Neural crest cell (in vitro differentiated cells): ENCODE results near the gene TMEM38A. TPM values are rescaled to one million over a fixed set of nuclear protein-coding genes. Genes with fewer than 3 reads are reported as not detected.

Experiments used
- DNase-seq: peaks from one replicate; pipeline ENCODE4 v3.0.0; 2021; ENCODE audit warnings: low read depth, mixed read lengths, low spot score
- H3K27ac Mint-ChIP-seq: one replicate; pipeline ENCODE4 v1.8.0; 2021; ENCODE audit warnings: mild to moderate bottlenecking, mixed read lengths; ENCODE audit not compliant: unreplicated experiment
- H3K27me3 Mint-ChIP-seq: 2 replicates; pipeline ENCODE4 v1.8.0; 2021; ENCODE audit warnings: low read depth, mild to moderate bottlenecking, mixed read lengths
- H3K36me3 Mint-ChIP-seq: 2 replicates; pipeline ENCODE4 v1.8.0; 2021; ENCODE audit warnings: low read depth, mild to moderate bottlenecking, mixed read lengths
- H3K4me1 Mint-ChIP-seq: 2 replicates; pipeline ENCODE4 v1.8.0; 2021; ENCODE audit warnings: mixed read lengths
- H3K4me3 Mint-ChIP-seq: one replicate; pipeline ENCODE4 v1.8.0; 2021; ENCODE audit warnings: mild to moderate bottlenecking, mixed read lengths
- H3K9me3 Mint-ChIP-seq: 2 replicates; pipeline ENCODE4 v1.8.0; 2021; ENCODE audit warnings: mixed read lengths
- CTCF ChIP-seq: fragments of 200-600 bp; sonication (generic); conservative IDR thresholded peaks from 2 replicates; pipeline ENCODE4 v1.5.0; 2021; ENCODE audit warnings: antibody characterized with exemption, mild to moderate bottlenecking
- total RNA-seq: library from RNA; stranded (reverse); gene quantifications from 2 replicates; pipeline ENCODE4 v1.2.1, GENCODE V29; 2021

The TMEM38A gene
- total RNA-seq, 1 donor from 2014 or later, result 3.4 TPM

GRCh38 chr19:16623576-16623975, 37.4 kb upstream of the TMEM38A start:
- peak overlapping the region; percentile 64 for H3K4me3 Mint-ChIP-seq
- no peaks in the 10 kb centered on the region for H3K9me3 Mint-ChIP-seq
- no peaks in the 10 kb centered on the region for H3K36me3 Mint-ChIP-seq
- TF ChIP-seq CTCF, result no peak
- no peak for DNase-seq
- H3K27ac Mint-ChIP-seq, result no peak overlapping the region
- peaks cover 20% of the 10 kb centered on the region for H3K4me1 Mint-ChIP-seq
- no peaks in the 10 kb centered on the region for H3K27me3 Mint-ChIP-seq

- DNase-seq, result no peak
- no peak overlapping the region for H3K27ac Mint-ChIP-seq
- H3K27me3 Mint-ChIP-seq, result no peaks in the 10 kb centered on the region
- H3K4me1 Mint-ChIP-seq, result peaks cover 23% of the 10 kb centered on the region
- no peak for TF ChIP-seq CTCF
- H3K9me3 Mint-ChIP-seq, result no peaks in the 10 kb centered on the region
- H3K4me3 Mint-ChIP-seq, result no peak overlapping the region
- H3K36me3 Mint-ChIP-seq, result no peaks in the 10 kb centered on the region
Measured at GRCh38 chr19:16624236-16624635, 36.7 kb upstream of the TMEM38A start.

- H3K4me3 Mint-ChIP-seq, result peak overlapping the region; percentile 94
- H3K27ac Mint-ChIP-seq, result no peak overlapping the region
- H3K36me3 Mint-ChIP-seq, result no peaks in the 10 kb centered on the region
- peaks cover 27% of the 10 kb centered on the region for H3K4me1 Mint-ChIP-seq
- no peaks in the 10 kb centered on the region for H3K9me3 Mint-ChIP-seq
- TF ChIP-seq CTCF, result no peak
- DNase-seq, result no peak
- no peaks in the 10 kb centered on the region for H3K27me3 Mint-ChIP-seq
Measured at GRCh38 chr19:16625163-16625958, 35.6 kb upstream of the TMEM38A start.

GRCh38 chr19:16626796-16627192, 34.1 kb upstream of the TMEM38A start:
- H3K36me3 Mint-ChIP-seq, result peaks cover 3% of the 10 kb centered on the region
- no peak for DNase-seq
- peak overlapping the region; percentile 43 for H3K27ac Mint-ChIP-seq
- no peak for TF ChIP-seq CTCF
- H3K4me1 Mint-ChIP-seq, result peaks cover 27% of the 10 kb centered on the region
- peak overlapping the region; percentile 94 for H3K4me3 Mint-ChIP-seq
- H3K9me3 Mint-ChIP-seq, result no peaks in the 10 kb centered on the region
- no peaks in the 10 kb centered on the region for H3K27me3 Mint-ChIP-seq

GRCh38 chr19:16627193-16627927, 33.6 kb upstream of the TMEM38A start:
- Mint-ChIP-seq H3K36me3 (peaks cover 5% of the 10 kb centered on the region), H3K27ac (peak overlapping the region; percentile 43), H3K27me3 (no peaks in the 10 kb centered on the region), H3K4me1 (peaks cover 27% of the 10 kb centered on the region), H3K4me3 (peak overlapping the region; percentile 94), H3K9me3 (no peaks in the 10 kb centered on the region)
- TF ChIP-seq CTCF, result no peak
- DNase-seq, result peak; percentile 5
